ENCODE measurements around the gene PARVG. TPM values are rescaled to one million over a fixed set of nuclear protein-coding genes. Genes with fewer than 3 reads are reported as not detected.

PARVG gene, protein sequence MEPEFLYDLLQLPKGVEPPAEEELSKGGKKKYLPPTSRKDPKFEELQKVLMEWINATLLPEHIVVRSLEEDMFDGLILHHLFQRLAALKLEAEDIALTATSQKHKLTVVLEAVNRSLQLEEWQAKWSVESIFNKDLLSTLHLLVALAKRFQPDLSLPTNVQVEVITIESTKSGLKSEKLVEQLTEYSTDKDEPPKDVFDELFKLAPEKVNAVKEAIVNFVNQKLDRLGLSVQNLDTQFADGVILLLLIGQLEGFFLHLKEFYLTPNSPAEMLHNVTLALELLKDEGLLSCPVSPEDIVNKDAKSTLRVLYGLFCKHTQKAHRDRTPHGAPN
- not detected in 2 replicates for total RNA-seq

- no peak for DNase-seq (ENCODE audit: low read depth, low spot score)
These were observed at the start of gene PARVG for GRCh38 chr22:44180706-44181032. Gene PARVG, plus strand, starts transcription at chr22:44180925. Its CDS starts 2,405 bp downstream, at chr22:44183330.

DNA sequence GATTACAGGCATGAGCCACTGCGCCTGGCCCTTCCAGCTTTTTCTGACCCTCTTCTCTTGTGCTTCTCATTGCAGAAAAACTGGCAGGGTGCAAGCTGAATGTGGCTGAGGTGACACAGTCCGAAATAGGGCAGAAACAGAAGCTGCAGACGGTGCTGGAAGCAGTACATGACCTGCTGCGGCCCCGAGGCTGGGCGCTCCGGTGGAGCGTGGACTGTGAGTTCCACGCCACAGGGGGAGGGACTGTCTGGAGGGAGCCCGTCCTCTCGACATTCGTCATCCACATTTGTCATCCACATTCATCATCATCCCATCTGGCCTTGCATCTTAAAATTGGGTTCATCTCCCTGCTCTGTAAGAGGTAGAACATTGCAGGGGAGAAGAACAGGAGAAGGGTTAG lies 49.3 kb upstream of the PARVG start:
- no peak for DNase-seq (ENCODE audit: low read depth, low spot score)

GRCh38 chr22:44131989-44132685 lies 48.6 kb upstream of the PARVG start:
- DNase-seq (ENCODE audit: low read depth, low spot score), result no peak

- DNase-seq (ENCODE audit: low read depth, low spot score), result no peak
These were observed 48.0 kb upstream of the PARVG start for GRCh38 chr22:44132724-44133123.

DNA sequence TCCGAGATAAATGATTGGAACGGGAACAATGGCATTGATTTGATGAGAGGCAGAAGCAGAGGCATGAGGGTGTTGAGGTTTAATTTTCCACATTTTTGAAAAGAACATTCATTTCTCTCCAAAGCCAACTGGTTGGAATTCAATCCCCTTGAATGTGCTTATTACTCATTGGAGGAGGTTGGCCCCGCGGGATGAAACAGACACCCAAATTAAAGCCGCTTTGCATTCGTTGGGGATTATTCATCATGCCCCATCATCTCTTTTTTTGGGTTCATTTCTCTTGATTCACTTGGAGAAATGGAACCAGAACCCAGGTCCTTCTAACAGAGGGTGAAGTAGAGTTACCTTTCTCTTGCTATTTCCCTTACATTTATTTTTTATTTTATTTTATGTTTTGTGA lies 47.6 kb upstream of the PARVG start:
- no peak for DNase-seq (ENCODE audit: low read depth, low spot score)

DNA sequence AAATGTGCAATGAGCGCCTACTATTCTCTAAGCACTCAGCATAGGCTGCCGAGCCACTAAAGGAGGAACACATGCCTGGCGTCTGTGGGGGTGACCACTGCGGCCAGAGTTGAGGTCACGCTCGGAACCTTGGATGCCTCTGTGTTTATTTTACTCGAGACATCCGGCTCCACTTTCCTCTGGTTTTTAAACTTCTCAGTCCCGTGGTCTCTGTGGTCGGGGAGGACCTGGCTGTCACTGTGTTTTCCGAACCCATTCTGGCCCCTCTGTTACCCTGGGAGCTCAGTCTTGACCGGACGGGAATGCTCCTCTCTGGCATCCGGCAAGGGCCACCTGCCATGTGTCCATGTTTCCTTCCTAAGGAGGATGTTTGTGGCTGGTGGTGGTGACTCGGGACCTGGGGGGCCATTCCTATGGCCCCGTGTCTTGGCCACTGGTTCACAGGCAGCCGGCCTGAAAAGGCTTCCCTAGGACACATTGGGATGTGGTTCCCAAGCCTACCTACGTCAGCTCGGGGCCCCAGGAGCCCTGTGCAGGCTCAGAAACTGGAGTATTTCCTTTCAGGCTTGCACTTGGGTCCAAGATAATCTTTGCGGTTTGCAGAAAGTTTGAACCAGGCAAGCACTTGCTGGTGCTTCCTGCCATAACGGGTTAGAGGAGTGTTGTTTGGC lies 46.7 kb upstream of the PARVG start:
- DNase-seq (ENCODE audit: low read depth, low spot score), result no peak

GRCh38 chr22:44136112-44136511 lies 44.6 kb upstream of the PARVG start:
- DNase-seq (ENCODE audit: low read depth, low spot score), result no peak

GRCh38 chr22:44136786-44137185 lies 43.9 kb upstream of the PARVG start:
- DNase-seq (ENCODE audit: low read depth, low spot score), result no peak

DNA sequence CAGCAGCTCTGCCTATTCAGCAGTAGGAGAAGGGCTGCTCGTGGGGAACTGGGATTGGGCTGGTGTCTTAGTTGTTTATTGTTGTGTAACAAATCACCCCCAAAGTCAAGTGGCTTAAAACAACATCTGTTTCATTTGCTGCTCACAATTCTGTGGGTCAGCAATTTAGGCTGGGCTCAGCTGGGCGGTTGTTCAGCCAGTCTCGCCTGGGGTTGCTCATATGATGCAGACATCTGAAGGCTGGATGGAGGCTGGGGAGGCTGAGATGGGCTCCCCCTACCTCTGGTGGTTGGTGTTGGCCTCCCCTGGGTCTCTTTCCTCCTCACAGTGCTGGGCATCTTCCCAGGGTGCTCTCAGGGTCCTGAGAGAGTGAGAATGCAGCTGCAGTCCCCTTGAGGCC lies 43.3 kb upstream of the PARVG start:
- DNase-seq (ENCODE audit: low read depth, low spot score), result no peak

DNA sequence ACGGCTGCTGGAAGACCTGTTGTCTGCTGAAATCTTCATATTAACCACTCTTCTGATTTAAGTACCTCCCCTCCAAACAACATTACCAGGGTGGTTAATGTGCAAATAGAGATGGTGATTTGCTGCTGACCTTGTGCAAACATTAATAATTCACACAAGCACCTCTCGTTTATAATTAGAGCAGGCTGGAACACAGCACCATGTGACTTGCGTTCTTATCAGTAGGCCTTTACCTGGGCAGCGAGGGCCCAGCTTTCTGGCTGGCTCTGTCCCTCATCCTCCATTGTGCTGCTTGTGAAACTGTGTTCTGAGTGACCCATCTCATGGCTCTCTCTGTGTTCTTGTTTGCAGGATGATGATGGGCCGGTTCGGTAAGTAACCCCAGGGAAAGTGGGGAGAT lies 41.0 kb upstream of the PARVG start:
- DNase-seq (ENCODE audit: low read depth, low spot score), result no peak

GRCh38 chr22:44142421-44143104 lies 38.2 kb upstream of the PARVG start:
- no peak for DNase-seq (ENCODE audit: low read depth, low spot score)

- no peak for DNase-seq (ENCODE audit: low read depth, low spot score)
These were observed 37.6 kb upstream of the PARVG start for GRCh38 chr22:44143105-44143474.

- DNase-seq (ENCODE audit: low read depth, low spot score), result no peak
These were observed 37.1 kb upstream of the PARVG start for GRCh38 chr22:44143579-44143978.

DNA sequence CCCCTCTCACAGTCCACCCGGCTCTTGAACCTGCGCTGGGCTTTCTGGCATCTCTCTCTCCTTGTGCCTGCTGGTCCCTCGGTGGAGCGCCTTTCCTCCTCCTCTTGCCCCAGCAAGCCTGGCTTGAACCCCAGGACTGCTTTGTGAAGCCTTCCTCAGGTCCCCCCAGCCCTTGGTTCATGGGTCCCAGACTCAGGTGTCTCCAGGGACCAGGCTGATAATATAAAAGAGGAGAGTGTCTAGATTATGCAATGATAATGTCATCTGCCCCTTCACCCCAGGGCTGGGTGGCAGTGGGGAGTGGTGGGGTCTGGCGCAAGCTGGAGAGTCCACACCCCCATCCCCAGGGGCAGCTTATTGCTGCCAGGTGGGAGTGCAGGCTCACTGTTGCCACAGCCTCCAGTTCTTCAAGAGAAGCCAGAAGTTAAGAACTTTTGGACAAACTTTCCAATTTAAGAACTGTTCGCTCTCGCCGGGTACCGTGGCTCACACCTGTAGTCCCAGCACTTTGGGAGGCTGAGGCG lies 36.6 kb upstream of the PARVG start:
- DNase-seq (ENCODE audit: low read depth, low spot score), result no peak

DNA sequence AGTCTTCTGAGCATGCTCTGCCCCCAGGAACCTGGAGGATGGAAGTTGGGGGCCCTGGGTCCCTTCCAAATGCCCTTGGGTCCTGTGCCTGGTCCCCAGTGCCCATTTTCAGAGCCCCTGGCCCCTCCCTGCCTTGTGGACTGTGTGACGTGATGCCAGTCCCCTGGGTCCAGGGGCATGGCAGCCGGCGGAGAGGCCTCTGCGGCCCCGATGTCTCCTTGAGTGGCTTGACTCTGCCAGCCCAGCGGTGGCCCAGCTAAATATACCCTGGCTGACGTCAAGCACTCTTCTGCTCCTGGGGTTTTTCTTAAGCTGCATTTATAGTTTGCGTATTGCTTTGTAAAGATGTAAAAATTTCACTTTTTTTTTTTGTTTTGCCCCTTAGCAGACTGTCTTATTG lies 35.2 kb upstream of the PARVG start:
- no peak for DNase-seq (ENCODE audit: low read depth, low spot score)

- no peak for DNase-seq (ENCODE audit: low read depth, low spot score)
These were observed 34.5 kb upstream of the PARVG start for GRCh38 chr22:44146088-44146861.

- DNase-seq (ENCODE audit: low read depth, low spot score), result no peak
These were observed 33.6 kb upstream of the PARVG start for GRCh38 chr22:44147008-44147645.

DNA sequence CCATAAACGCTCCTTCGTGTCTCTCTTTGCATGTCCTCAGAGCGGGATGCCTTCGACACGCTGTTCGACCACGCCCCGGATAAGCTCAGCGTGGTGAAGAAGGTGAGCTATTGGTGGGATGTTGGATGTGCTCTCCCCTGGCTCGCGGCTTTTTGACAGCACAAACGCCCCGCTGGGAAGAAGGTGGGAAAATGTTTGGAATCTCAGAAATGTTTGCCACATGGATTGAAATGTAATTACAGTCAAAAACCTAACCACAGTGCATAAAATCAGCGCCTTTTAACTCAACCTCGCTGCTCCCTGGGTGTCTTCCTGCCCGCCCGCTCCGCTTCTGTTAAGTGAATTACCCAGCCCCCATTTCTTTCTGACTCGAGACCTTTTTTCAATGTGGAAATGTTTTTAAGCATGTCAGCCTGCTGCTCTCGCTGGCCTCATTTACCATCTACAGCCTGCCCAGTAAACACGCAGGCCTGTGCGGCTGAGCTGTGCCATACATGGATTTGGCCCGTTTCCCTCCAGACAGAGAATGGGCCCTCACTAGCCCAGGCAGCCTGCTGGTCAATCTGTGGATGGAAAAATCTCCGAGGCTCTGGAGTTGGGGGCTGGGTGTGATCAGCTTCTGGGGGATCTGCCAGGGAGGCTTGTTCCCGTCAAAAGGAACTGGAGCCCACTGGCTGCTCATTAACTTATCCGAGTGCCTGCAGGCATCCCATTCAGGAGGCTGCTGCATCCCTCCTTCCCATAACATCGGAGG lies 32.7 kb upstream of the PARVG start:
- DNase-seq (ENCODE audit: low read depth, low spot score), result no peak

- DNase-seq (ENCODE audit: low read depth, low spot score), result no peak
These were observed 29.0 kb upstream of the PARVG start for GRCh38 chr22:44151676-44152075.

DNA sequence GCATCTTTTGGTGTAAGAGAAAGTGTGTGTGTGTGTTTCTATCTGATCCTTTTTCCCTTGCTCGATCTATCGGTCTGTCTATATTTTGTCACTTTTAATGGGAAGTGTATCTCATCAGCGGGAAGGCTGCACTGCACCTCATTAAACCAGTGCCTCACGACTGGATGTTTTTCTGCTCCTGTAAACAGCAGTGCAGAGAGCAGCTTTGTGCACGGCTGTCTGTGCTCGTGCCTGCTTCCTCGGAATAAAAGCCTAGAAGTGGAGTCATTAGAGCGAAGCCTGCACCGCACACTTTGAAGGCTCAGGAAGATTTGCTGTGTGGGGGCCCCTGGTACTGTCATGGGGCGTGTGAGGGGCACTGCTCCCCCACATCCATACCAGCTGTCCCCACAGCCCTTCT lies 27.0 kb upstream of the PARVG start:
- DNase-seq (ENCODE audit: low read depth, low spot score), result no peak

All from pulmonary artery endothelial cell (primary cell).